Effector CD8-positive, alpha-beta T cell (primary cell): ENCODE data around the gene TUBB.
"Not testable (repeated sequence)": the region's sequence is repeated elsewhere in the genome, so short reads cannot be mapped to it uniquely, and the experiment has no call there.

Source experiments
- DNase-seq: peaks from one replicate; lab custom pipeline; 2025; lab: John Stamatoyannopoulos, UW

The TUBB gene

GRCh38 chr6:30741063-30741779 lies 21.1 kb downstream of the TUBB start:
- DNase-seq = no peak

- DNase-seq = no peak
Measured at GRCh38 chr6:30741789-30742315, 21.7 kb downstream of the TUBB start.

- peak; percentile 75 for DNase-seq
Measured at GRCh38 chr6:30742316-30743098, 22.4 kb downstream of the TUBB start, which contains the start of gene FLOT1. FLOT1 (minus strand) TSS chr6:30742687; CDS start chr6:30742189, 498 bp downstream.

GRCh38 chr6:30743099-30744053 lies 23.2 kb downstream of the TUBB start:
- DNase-seq = peak; percentile 7

- DNase-seq = peak; percentile 60
Measured at GRCh38 chr6:30744054-30744805, 24.1 kb downstream of the TUBB start, which contains the start of gene IER3. IER3 (minus strand) TSS chr6:30744547; CDS start chr6:30744518, 29 bp downstream.

- DNase-seq = no peak
Measured at GRCh38 chr6:30747300-30747687, 27.1 kb downstream of the TUBB start.

- DNase-seq = no peak
Measured at GRCh38 chr6:30747902-30748769, 28.0 kb downstream of the TUBB start.

- no peak for DNase-seq
Measured at GRCh38 chr6:30748851-30749540, 28.8 kb downstream of the TUBB start.

- no peak for DNase-seq
Measured at GRCh38 chr6:30749554-30750378, 29.6 kb downstream of the TUBB start.

- no peak for DNase-seq
Measured at GRCh38 chr6:30750379-30750668, 30.2 kb downstream of the TUBB start.

- DNase-seq = no peak
Measured at GRCh38 chr6:30752157-30752927, 32.2 kb downstream of the TUBB start.

- no peak for DNase-seq
Measured at GRCh38 chr6:30754631-30755030, 34.5 kb downstream of the TUBB start.

- DNase-seq = not testable (repeated sequence)
Measured at GRCh38 chr6:30756405-30757003, 36.4 kb downstream of the TUBB start.

- no peak for DNase-seq
Measured at GRCh38 chr6:30757261-30757904, 37.2 kb downstream of the TUBB start.

GRCh38 chr6:30759575-30760239 lies 39.6 kb downstream of the TUBB start:
- no peak for DNase-seq

GRCh38 chr6:30760549-30760948 lies 40.4 kb downstream of the TUBB start:
- no peak for DNase-seq
